GM12878 (cell line): ENCODE results near the gene HDAC8.

Source experiments
- CTCF ChIP-seq, 3 experiments: IDR thresholded peaks in 2 of 3; conservative IDR thresholded peaks in 1 of 3; 2 replicates each; pipeline ENCODE4 v1.5.1; 2011; ENCODE audit warnings: low read depth in 3 of 3, low read length in 3 of 3, mild to moderate bottlenecking in 3 of 3, control low read depth in 2 of 3, moderate library complexity in 2 of 3, inconsistent platforms in 1 of 3, mixed read lengths in 1 of 3; ENCODE audit not compliant: control insufficient read depth in 2 of 3, insufficient read depth in 1 of 3; ENCODE audit errors: extremely low read depth in 1 of 3
- POLR2AphosphoS2 ChIP-seq: IDR thresholded peaks from 2 replicates; pipeline ENCODE4 v1.6.1; 2011; ENCODE audit warnings: low read depth, mild to moderate bottlenecking, low read length, improper control_type of control experiment, moderate library complexity
- RELA ChIP-seq: fragments of 450-650 bp; IDR thresholded peaks from 2 replicates; pipeline ENCODE4 v1.8.0; 2014; ENCODE audit warnings: borderline replicate concordance; ENCODE audit not compliant: partially characterized antibody
- TARDBP ChIP-seq: IDR thresholded peaks from 2 replicates; pipeline ENCODE4 v1.6.1; 2016; ENCODE audit warnings: borderline replicate concordance
- YY1 ChIP-seq: IDR thresholded peaks from 2 replicates; pipeline ENCODE4 v1.6.1; 2011; ENCODE audit warnings: low read depth, mild to moderate bottlenecking, low read length

- TF ChIP-seq CTCF (IDR thresholded peaks at IDR 0.05 in 2 of 3, conservative IDR thresholded peaks at IDR 0.05 in 1 of 3; ENCODE audit: control insufficient read depth in 2 of 3, extremely low read depth in 1 of 3, insufficient read depth in 1 of 3, low read depth in 3 of 3, low read length in 3 of 3) (peak in 2 of 3 experiments; percentile 12 to 21; a peak in 2 of 6 replicates), TARDBP (no peak), YY1 (no peak), POLR2AphosphoS2 (no peak), RELA (no peak)
Observed at GRCh38 chrX:72609313-72609712, 36.7 kb upstream of the HDAC8 start.
